OCI-LY3 (cell line): ENCODE data around the gene NAB2.

Source experiments
- H2AFZ ChIP-seq: fragments of 200-600, 300-600 bp; shearing (Covaris generic); 2 replicates; pipeline ENCODE4 v1.6.0; 2014; ENCODE audit warnings: antibody characterized with exemption, low read depth, low read length
- H3K27ac ChIP-seq: fragments of 200-600, 300-600 bp; sonication (generic); 2 replicates; pipeline ENCODE4 v1.5.1; 2014; ENCODE audit warnings: mild to moderate bottlenecking, low read length, moderate library complexity, mixed read lengths
- H3K27me3 ChIP-seq: fragments of 200-600, 300-600 bp; sonication (generic); 2 replicates; pipeline ENCODE4 v1.6.1; 2014; ENCODE audit warnings: low read depth, low read length, mixed read lengths
- H3K36me3 ChIP-seq: fragments of 200-600, 300-600 bp; sonication (generic); replicated peaks from 2 replicates; pipeline ENCODE3; 2014; ENCODE audit warnings: low read depth, low read length, mixed read lengths
- H3K4me1 ChIP-seq: fragments of 300-600, 200-600 bp; sonication (generic); 2 replicates; pipeline ENCODE4 v1.6.1; 2014; ENCODE audit warnings: low read length, mixed read lengths
- H3K4me2 ChIP-seq: fragments of 200-600, 300-600 bp; sonication (generic); 2 replicates; pipeline ENCODE4 v1.6.1; 2014; ENCODE audit warnings: low read length, mixed read lengths
- H3K4me3 ChIP-seq: fragments of 300-600, 200-600 bp; sonication (generic); 2 replicates; pipeline ENCODE4 v1.5.1; 2014; ENCODE audit warnings: antibody characterized with exemption, mild to moderate bottlenecking, low read length, moderate library complexity
- H3K79me2 ChIP-seq: fragments of 300-600, 200-600 bp; shearing (Covaris generic); 2 replicates; pipeline ENCODE4 v1.6.1; 2014; ENCODE audit warnings: mild to moderate bottlenecking, low read length, mixed read lengths
- H3K9ac ChIP-seq: fragments of 300-600, 200-600 bp; shearing (Covaris generic); 2 replicates; pipeline ENCODE4 v1.6.0; 2014; ENCODE audit warnings: mild to moderate bottlenecking, low read length, moderate library complexity
- H3K9me3 ChIP-seq: fragments of 200-600, 300-600 bp; shearing (Covaris generic); 2 replicates; pipeline ENCODE4 v1.6.1; 2014; ENCODE audit warnings: low read length, mixed read lengths; ENCODE audit not compliant: insufficient read depth
- H4K20me1 ChIP-seq: fragments of 200-600, 300-600 bp; sonication (generic); 2 replicates; pipeline ENCODE4 v1.6.1; 2016; ENCODE audit warnings: low read length, mixed read lengths; ENCODE audit not compliant: insufficient read depth
- CTCF ChIP-seq: fragments of 200-600, 300-600 bp; sonication (generic); IDR thresholded peaks from 2 replicates; pipeline ENCODE4 v1.5.1; 2014; ENCODE audit warnings: antibody characterized with exemption, low read length, low read depth
- EZH2phosphoT487 ChIP-seq: fragments of 200-600 bp; shearing (Covaris generic); IDR thresholded peaks from 2 replicates; pipeline ENCODE4 v1.6.1; 2018; ENCODE audit warnings: antibody characterized with exemption, mixed run types, low read depth

The NAB2 gene

DNA sequence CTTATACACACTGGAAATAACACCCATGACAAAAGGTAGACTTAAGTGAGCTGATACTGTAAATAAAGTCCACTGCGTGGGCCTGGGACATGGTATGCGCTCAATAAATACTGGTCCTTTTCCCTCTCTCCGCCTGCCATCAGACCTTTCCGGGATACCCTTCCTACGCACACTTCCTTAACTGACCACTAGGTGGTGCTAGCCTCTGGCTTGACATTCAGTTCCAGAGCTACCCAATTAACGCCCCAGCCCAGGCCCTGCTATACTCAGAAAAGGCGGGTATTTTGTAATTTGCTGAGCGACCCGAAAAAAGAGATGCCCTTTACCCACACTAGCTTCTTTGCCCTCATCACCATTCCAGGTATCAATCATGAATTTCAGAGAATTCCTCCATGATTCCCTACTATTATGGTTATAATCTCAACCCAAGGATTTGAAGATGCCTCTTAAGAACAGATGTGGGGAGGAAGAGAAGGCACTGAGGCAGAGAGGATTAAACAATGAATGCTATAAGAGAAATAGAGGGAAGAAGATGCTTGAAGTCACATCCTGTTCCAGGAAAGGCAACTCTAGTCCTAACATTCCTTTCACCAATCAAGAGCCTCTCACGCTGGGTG, 35.5 kb downstream of the NAB2 start:
- H3K36me3 ChIP-seq, result peaks cover 3% of the 10 kb centered on the region
- no peak overlapping the region for H3K9ac ChIP-seq
- TF ChIP-seq CTCF, result peak; percentile 81
- no peak for TF ChIP-seq EZH2phosphoT487
- no peak overlapping the region for H3K27ac ChIP-seq
- peaks cover 19% of the 10 kb centered on the region for H3K27me3 ChIP-seq
- H3K9me3 ChIP-seq, result peaks cover 7% of the 10 kb centered on the region; the same call in 1 of the 2 replicates
- peaks cover 17% of the 10 kb centered on the region for H3K4me1 ChIP-seq
- H3K4me2 ChIP-seq, result no peak overlapping the region
- H3K4me3 ChIP-seq, result no peak overlapping the region
- H3K79me2 ChIP-seq, result no peaks in the 10 kb centered on the region
- no peaks in the 10 kb centered on the region for H4K20me1 ChIP-seq
- H2AFZ ChIP-seq, result no peak overlapping the region; the same call in 1 of the 2 replicates

DNA sequence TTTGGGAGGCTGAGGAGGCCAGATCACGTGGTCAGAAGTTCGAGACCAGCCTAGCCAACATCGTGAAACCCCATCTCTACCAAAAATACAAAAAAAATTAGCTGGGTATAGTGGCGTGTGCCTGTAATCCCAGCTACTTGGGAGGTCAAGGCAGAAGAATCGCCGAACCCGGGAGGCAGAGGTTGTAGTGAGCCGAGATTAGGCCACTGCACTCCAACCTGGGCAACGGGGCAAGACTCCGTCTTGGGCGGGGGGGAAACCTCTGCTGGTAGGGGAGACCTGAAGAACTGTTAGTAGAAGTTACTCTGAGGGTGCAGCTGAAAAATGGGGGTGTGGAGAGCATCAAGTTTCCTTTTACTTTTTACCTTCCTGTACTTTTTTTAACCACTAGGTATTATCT, 37.1 kb downstream of the NAB2 start:
- TF ChIP-seq CTCF, result no peak
- no peak for TF ChIP-seq EZH2phosphoT487
- Histone ChIP-seq H3K4me3 (no peak overlapping the region), H3K27ac (no peak overlapping the region), H2AFZ (no peak overlapping the region), H3K36me3 (peaks cover 3% of the 10 kb centered on the region), H3K4me1 (peaks cover 29% of the 10 kb centered on the region), H3K79me2 (no peaks in the 10 kb centered on the region), H4K20me1 (no peaks in the 10 kb centered on the region), H3K27me3 (peaks cover 34% of the 10 kb centered on the region), H3K4me2 (no peak overlapping the region), H3K9me3 (peaks cover 7% of the 10 kb centered on the region; the same call in 1 of the 2 replicates), H3K9ac (no peak overlapping the region)

- H3K4me1 ChIP-seq, result peaks cover 32% of the 10 kb centered on the region
- H3K9me3 ChIP-seq, result peaks cover 7% of the 10 kb centered on the region; the same call in 1 of the 2 replicates
- peaks cover 37% of the 10 kb centered on the region for H3K27me3 ChIP-seq
- peaks cover 3% of the 10 kb centered on the region for H3K36me3 ChIP-seq
- no peak overlapping the region for H3K4me3 ChIP-seq
- H3K9ac ChIP-seq, result no peak overlapping the region
- peak overlapping the region; percentile 78; the same call in 1 of the 2 replicates for H3K4me2 ChIP-seq
- TF ChIP-seq EZH2phosphoT487 (no peak), CTCF (no peak)
- no peaks in the 10 kb centered on the region for H3K79me2 ChIP-seq
- H2AFZ ChIP-seq, result no peak overlapping the region
- no peak overlapping the region for H3K27ac ChIP-seq
- H4K20me1 ChIP-seq, result no peaks in the 10 kb centered on the region
Observed at GRCh38 chr12:57126561-57126960, 37.6 kb downstream of the NAB2 start.

DNA sequence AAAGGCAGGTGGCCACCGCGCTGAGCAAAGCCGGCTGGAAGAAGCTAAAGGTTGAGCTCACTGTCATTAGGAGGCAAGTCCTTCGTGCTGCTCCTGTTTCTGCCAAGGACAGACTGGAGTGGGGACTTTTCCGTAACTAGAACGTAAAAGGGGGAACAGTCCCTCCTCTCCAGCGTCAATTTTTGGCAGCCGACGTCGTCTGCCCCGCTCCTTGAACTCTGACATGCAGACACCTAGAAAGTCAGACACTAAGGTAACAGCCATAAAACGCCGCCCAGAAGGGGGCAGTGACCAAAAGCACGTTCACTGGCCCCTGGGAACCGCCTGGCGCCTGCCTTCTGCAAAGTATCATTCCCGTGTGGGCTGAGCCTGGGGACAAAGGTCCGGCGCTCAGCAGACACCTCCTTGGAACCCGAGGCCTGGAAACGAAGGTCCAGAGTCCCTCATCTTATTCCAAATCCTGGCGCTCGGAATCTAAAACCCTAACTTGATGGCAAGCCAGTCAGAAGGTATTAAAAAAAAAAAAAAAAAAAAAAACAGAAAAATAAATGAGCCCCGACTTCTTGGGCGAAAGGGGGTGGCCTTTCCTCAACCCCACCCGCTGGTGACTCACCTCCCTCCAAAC, 38.3 kb downstream of the NAB2 start:
- Histone ChIP-seq H3K9ac (peak overlapping the region; percentile 72), H4K20me1 (no peaks in the 10 kb centered on the region), H3K36me3 (peaks cover 3% of the 10 kb centered on the region), H3K27me3 (peaks cover 42% of the 10 kb centered on the region), H3K4me1 (peaks cover 32% of the 10 kb centered on the region), H3K79me2 (no peaks in the 10 kb centered on the region), H3K4me2 (peak overlapping the region; percentile 78), H3K27ac (no peak overlapping the region), H3K9me3 (peaks cover 7% of the 10 kb centered on the region; the same call in 1 of the 2 replicates), H2AFZ (peak overlapping the region; percentile 96; the same call in 1 of the 2 replicates), H3K4me3 (peak overlapping the region; percentile 84)
- TF ChIP-seq EZH2phosphoT487 (no peak), CTCF (peak; percentile 54)
